OCI-LY1 (cell line): ENCODE measurements around the gene FAT1.
A peak's percentile ranks its signal among the peaks of the same experiment; 100 is the strongest.

ENCODE experiments used
- H2AFZ ChIP-seq: fragments of 200-600 bp; sonication (generic), shearing (Covaris generic); 2 replicates; pipeline ENCODE4 v1.6.0; 2014; ENCODE audit warnings: antibody characterized with exemption, mild to moderate bottlenecking, low read length
- H3F3A ChIP-seq: fragments of 200-600 bp; sonication (generic), shearing (Covaris generic); 2 replicates; pipeline ENCODE4 v1.6.0; 2014; ENCODE audit warnings: mild to moderate bottlenecking, antibody characterized with exemption, low read length, moderate library complexity; ENCODE audit not compliant: insufficient read depth
- H3K27ac ChIP-seq: fragments of 200-600 bp; sonication (generic); 2 replicates; pipeline ENCODE4 v1.5.1; 2014; ENCODE audit warnings: low read length, mixed run types, mild to moderate bottlenecking, low read depth; ENCODE audit not compliant: poor library complexity, severe bottlenecking
- H3K27me3 ChIP-seq: fragments of 200-600 bp; sonication (generic); 2 replicates; pipeline ENCODE4 v1.6.0; 2014; ENCODE audit warnings: antibody characterized with exemption, mild to moderate bottlenecking, low read length, moderate library complexity; ENCODE audit not compliant: insufficient read depth
- H3K36me3 ChIP-seq: fragments of 200-600 bp; sonication (generic); 2 replicates; pipeline ENCODE4 v1.6.1; 2014; ENCODE audit warnings: mild to moderate bottlenecking, antibody characterized with exemption, low read length, moderate library complexity, mixed read lengths; ENCODE audit not compliant: insufficient read depth
- H3K4me1 ChIP-seq: fragments of 200-600 bp; sonication (generic); 2 replicates; pipeline ENCODE4 v1.5.1; 2014; ENCODE audit warnings: mild to moderate bottlenecking, low read length, moderate library complexity; ENCODE audit not compliant: insufficient read depth, severe bottlenecking
- H3K4me2 ChIP-seq: fragments of 200-600 bp; sonication (generic), shearing (Covaris generic); 2 replicates; pipeline ENCODE4 v1.6.1; 2014; ENCODE audit warnings: low read length
- H3K4me3 ChIP-seq: fragments of 200-600 bp; sonication (generic); 2 replicates; pipeline ENCODE4 v1.5.1; 2014; ENCODE audit warnings: low read length, low read depth, mild to moderate bottlenecking, mixed read lengths; ENCODE audit not compliant: poor library complexity, severe bottlenecking
- H3K79me2 ChIP-seq: fragments of 200-600 bp; shearing (Covaris generic); 2 replicates; pipeline ENCODE4 v1.6.1; 2016; ENCODE audit warnings: mixed run types, low read length, mixed read lengths; ENCODE audit not compliant: insufficient read depth
- H3K9ac ChIP-seq: fragments of 200-600 bp; sonication (generic), shearing (Covaris generic); 2 replicates; pipeline ENCODE4 v1.6.1; 2014; ENCODE audit warnings: mild to moderate bottlenecking, low read length, mixed read lengths
- H3K9me2 ChIP-seq: fragments of 200-600 bp; sonication (generic), shearing (Covaris generic); 2 replicates; pipeline ENCODE4 v1.6.1; 2014; ENCODE audit warnings: low read depth, mild to moderate bottlenecking, low read length, mixed read lengths
- H3K9me3 ChIP-seq: fragments of 200-600 bp; shearing (Covaris generic); 2 replicates; pipeline ENCODE4 v1.6.1; 2014; ENCODE audit warnings: low read length, mixed read lengths
- H4K20me1 ChIP-seq: fragments of 200-600 bp; sonication (generic), shearing (Covaris generic); 2 replicates; pipeline ENCODE4 v1.6.0; 2016; ENCODE audit warnings: mild to moderate bottlenecking, low read length; ENCODE audit not compliant: insufficient read depth
- EZH2 ChIP-seq: fragments of 200-600 bp; sonication (generic), shearing (Covaris generic); IDR thresholded peaks from 2 replicates; pipeline ENCODE4 v1.8.0; 2017; ENCODE audit warnings: borderline replicate concordance, mixed run types, mild to moderate bottlenecking, antibody characterized with exemption, low read length, moderate library complexity, mixed read lengths
- TF ChIP-seq, protein P1 (sequence below): fragments of 200-600 bp; sonication (generic), shearing (Covaris generic); IDR thresholded peaks from 2 replicates; pipeline ENCODE4 v1.5.1; 2017; ENCODE audit warnings: mild to moderate bottlenecking, antibody characterized with exemption, low read length, moderate library complexity, mixed read lengths

Gene FAT1

DNA sequence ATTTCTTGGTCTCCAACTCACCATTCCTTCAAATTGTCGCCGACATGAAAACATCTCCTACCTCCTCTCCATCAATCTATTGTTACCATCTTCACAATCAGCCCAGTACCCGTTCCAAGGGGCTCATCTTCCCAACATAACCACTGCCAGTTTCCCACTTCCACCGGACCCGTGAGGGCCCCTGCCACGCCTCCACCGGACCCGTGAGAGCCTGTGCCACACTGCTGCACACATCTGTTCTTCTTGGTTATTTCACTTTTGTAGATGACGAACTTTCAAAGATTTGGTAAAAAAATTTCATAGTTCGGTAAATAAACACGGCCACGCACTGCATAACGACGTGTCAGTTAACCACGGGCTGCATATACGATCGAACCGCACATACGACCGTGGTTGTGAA, 65.0 kb downstream of the FAT1 start:
- H3K4me3 ChIP-seq = no peak overlapping the region
- TF ChIP-seq, protein P1, sequence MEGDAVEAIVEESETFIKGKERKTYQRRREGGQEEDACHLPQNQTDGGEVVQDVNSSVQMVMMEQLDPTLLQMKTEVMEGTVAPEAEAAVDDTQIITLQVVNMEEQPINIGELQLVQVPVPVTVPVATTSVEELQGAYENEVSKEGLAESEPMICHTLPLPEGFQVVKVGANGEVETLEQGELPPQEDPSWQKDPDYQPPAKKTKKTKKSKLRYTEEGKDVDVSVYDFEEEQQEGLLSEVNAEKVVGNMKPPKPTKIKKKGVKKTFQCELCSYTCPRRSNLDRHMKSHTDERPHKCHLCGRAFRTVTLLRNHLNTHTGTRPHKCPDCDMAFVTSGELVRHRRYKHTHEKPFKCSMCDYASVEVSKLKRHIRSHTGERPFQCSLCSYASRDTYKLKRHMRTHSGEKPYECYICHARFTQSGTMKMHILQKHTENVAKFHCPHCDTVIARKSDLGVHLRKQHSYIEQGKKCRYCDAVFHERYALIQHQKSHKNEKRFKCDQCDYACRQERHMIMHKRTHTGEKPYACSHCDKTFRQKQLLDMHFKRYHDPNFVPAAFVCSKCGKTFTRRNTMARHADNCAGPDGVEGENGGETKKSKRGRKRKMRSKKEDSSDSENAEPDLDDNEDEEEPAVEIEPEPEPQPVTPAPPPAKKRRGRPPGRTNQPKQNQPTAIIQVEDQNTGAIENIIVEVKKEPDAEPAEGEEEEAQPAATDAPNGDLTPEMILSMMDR = no peak
- no peak for TF ChIP-seq EZH2
- H3F3A ChIP-seq = no peaks in the 10 kb centered on the region
- H3K9me2 ChIP-seq = no peaks in the 10 kb centered on the region
- no peaks in the 10 kb centered on the region for H3K27me3 ChIP-seq
- no peaks in the 10 kb centered on the region for H4K20me1 ChIP-seq
- H3K27ac ChIP-seq = no peak overlapping the region
- H3K4me2 ChIP-seq = no peak overlapping the region
- H3K4me1 ChIP-seq = peaks cover 6% of the 10 kb centered on the region
- H3K36me3 ChIP-seq = no peaks in the 10 kb centered on the region
- H3K79me2 ChIP-seq = no peaks in the 10 kb centered on the region
- H3K9ac ChIP-seq = no peak overlapping the region
- H3K9me3 ChIP-seq = no peaks in the 10 kb centered on the region
- H2AFZ ChIP-seq = no peak overlapping the region

DNA sequence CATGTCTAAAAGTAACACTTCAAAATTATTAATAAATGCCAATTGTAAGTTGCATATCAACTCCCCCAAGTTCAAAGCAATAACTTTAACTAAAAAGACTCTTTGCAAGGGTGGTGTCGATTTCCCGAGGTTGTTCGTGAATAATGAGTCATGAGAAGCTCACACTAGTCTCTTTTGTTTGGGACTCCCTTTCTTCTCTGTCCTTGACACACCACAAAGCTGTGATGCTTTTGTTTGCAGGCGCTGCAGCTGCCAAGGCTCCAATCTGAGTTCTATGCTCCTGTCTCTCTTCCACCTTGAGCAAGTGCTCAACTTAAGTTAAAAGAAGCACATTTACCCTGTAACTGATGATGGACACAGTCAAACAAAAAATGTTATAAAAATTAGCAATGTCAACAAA, 65.9 kb downstream of the FAT1 start:
- TF ChIP-seq, protein P1 = no peak
- no peak for TF ChIP-seq EZH2
- H3K9me3 ChIP-seq = no peaks in the 10 kb centered on the region
- H2AFZ ChIP-seq = no peak overlapping the region
- no peaks in the 10 kb centered on the region for H3F3A ChIP-seq
- no peak overlapping the region for H3K27ac ChIP-seq
- no peaks in the 10 kb centered on the region for H3K27me3 ChIP-seq
- H3K36me3 ChIP-seq = no peaks in the 10 kb centered on the region
- no peak overlapping the region for H3K4me3 ChIP-seq
- H3K4me1 ChIP-seq = peaks cover 15% of the 10 kb centered on the region
- no peak overlapping the region for H3K9ac ChIP-seq
- no peaks in the 10 kb centered on the region for H3K79me2 ChIP-seq
- H4K20me1 ChIP-seq = no peaks in the 10 kb centered on the region
- no peak overlapping the region for H3K4me2 ChIP-seq
- H3K9me2 ChIP-seq = no peaks in the 10 kb centered on the region

DNA sequence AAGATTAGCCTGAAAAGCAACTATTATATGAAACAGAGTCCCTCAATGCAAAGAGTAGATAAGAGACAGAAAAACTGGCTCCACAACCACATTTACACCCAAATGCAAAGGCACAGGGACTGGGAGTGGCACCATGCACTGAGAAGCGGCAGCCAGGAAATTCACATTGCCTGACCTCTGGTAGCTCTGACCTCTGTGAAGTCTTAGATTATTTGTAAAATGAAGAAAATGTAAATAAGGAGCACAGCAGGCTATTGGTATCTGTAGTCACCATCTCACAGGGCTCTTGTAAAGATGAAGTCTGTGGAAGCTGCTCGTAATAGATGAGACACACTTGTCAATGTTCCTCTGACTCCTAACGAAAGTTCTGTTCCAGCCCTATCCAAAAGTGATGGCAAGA, 69.7 kb downstream of the FAT1 start:
- Histone ChIP-seq H3F3A (no peaks in the 10 kb centered on the region), H3K4me1 (peaks cover 19% of the 10 kb centered on the region), H3K4me3 (no peak overlapping the region), H3K9me2 (no peaks in the 10 kb centered on the region), H4K20me1 (no peaks in the 10 kb centered on the region), H3K79me2 (no peaks in the 10 kb centered on the region), H2AFZ (peak overlapping the region; percentile 96), H3K36me3 (no peaks in the 10 kb centered on the region), H3K27ac (peak overlapping the region; percentile 45), H3K4me2 (peak overlapping the region; percentile 64), H3K9ac (peak overlapping the region; percentile 37), H3K27me3 (no peaks in the 10 kb centered on the region), H3K9me3 (no peaks in the 10 kb centered on the region)
- TF ChIP-seq EZH2 = no peak
- TF ChIP-seq, protein P1 = no peak
